Neural crest cell (in vitro differentiated cells): ENCODE data around the gene PRTN3. TPM values are rescaled to one million over a fixed set of nuclear protein-coding genes. Genes with fewer than 3 reads are reported as not detected.
"Not testable (repeated sequence)": the region's sequence is repeated elsewhere in the genome, so short reads cannot be mapped to it uniquely, and the experiment has no call there.

Source experiments
- DNase-seq: peaks from one replicate; pipeline ENCODE4 v3.0.0; 2021; ENCODE audit warnings: low read depth, mixed read lengths, low spot score
- H3K27ac Mint-ChIP-seq: one replicate; pipeline ENCODE4 v1.8.0; 2021; ENCODE audit warnings: mild to moderate bottlenecking, mixed read lengths; ENCODE audit not compliant: unreplicated experiment
- H3K27me3 Mint-ChIP-seq: 2 replicates; pipeline ENCODE4 v1.8.0; 2021; ENCODE audit warnings: low read depth, mild to moderate bottlenecking, mixed read lengths
- H3K36me3 Mint-ChIP-seq: 2 replicates; pipeline ENCODE4 v1.8.0; 2021; ENCODE audit warnings: low read depth, mild to moderate bottlenecking, mixed read lengths
- H3K4me1 Mint-ChIP-seq: 2 replicates; pipeline ENCODE4 v1.8.0; 2021; ENCODE audit warnings: mixed read lengths
- H3K4me3 Mint-ChIP-seq: one replicate; pipeline ENCODE4 v1.8.0; 2021; ENCODE audit warnings: mild to moderate bottlenecking, mixed read lengths
- H3K9me3 Mint-ChIP-seq: 2 replicates; pipeline ENCODE4 v1.8.0; 2021; ENCODE audit warnings: mixed read lengths
- total RNA-seq: library from RNA; stranded (reverse); gene quantifications from 2 replicates; pipeline ENCODE4 v1.2.1, GENCODE V29; 2021
- TF ChIP-seq, protein P1 (sequence below): fragments of 200-600 bp; sonication (generic); conservative IDR thresholded peaks from 2 replicates; pipeline ENCODE4 v1.5.0; 2021; ENCODE audit warnings: antibody characterized with exemption, mild to moderate bottlenecking

Gene PRTN3
- total RNA-seq, 1 donor from 2014 or later: not detected

DNA sequence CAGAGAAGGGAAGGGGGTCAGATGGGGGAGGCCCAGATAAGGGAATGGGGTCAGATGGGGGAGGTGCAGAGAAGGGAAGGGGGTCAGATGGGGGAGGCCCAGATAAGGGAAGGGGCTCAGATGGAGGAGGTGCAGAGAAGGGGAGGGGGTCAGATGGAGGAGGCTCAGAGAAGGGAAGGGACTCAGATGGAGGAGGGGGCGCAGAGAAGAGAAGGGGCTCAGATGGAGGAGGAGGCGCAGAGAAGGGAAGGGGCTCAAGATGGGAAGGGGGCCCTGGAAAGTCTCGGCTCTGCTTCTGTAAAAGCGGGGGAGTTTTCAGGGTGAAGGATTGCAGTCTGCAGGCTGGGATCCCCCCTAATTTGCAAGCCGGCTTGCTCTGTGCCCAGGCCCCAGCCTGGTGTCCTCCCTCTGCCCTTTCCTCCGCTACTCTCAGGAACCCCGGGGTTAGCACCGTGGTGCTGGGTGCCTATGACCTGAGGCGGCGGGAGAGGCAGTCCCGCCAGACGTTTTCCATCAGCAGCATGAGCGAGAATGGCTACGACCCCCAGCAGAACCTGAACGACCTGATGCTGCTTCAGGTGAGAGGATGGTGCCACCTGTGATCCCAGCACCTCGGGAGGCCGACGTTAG is 11.6 kb upstream of the PRTN3 start:
- H3K9me3 Mint-ChIP-seq: no peaks in the 10 kb centered on the region
- TF ChIP-seq, protein P1, sequence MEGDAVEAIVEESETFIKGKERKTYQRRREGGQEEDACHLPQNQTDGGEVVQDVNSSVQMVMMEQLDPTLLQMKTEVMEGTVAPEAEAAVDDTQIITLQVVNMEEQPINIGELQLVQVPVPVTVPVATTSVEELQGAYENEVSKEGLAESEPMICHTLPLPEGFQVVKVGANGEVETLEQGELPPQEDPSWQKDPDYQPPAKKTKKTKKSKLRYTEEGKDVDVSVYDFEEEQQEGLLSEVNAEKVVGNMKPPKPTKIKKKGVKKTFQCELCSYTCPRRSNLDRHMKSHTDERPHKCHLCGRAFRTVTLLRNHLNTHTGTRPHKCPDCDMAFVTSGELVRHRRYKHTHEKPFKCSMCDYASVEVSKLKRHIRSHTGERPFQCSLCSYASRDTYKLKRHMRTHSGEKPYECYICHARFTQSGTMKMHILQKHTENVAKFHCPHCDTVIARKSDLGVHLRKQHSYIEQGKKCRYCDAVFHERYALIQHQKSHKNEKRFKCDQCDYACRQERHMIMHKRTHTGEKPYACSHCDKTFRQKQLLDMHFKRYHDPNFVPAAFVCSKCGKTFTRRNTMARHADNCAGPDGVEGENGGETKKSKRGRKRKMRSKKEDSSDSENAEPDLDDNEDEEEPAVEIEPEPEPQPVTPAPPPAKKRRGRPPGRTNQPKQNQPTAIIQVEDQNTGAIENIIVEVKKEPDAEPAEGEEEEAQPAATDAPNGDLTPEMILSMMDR: no peak
- DNase-seq: no peak
- no peaks in the 10 kb centered on the region for H3K4me1 Mint-ChIP-seq
- no peak overlapping the region for H3K4me3 Mint-ChIP-seq
- H3K27ac Mint-ChIP-seq: no peak overlapping the region
- no peaks in the 10 kb centered on the region for H3K27me3 Mint-ChIP-seq
- no peaks in the 10 kb centered on the region for H3K36me3 Mint-ChIP-seq

DNA sequence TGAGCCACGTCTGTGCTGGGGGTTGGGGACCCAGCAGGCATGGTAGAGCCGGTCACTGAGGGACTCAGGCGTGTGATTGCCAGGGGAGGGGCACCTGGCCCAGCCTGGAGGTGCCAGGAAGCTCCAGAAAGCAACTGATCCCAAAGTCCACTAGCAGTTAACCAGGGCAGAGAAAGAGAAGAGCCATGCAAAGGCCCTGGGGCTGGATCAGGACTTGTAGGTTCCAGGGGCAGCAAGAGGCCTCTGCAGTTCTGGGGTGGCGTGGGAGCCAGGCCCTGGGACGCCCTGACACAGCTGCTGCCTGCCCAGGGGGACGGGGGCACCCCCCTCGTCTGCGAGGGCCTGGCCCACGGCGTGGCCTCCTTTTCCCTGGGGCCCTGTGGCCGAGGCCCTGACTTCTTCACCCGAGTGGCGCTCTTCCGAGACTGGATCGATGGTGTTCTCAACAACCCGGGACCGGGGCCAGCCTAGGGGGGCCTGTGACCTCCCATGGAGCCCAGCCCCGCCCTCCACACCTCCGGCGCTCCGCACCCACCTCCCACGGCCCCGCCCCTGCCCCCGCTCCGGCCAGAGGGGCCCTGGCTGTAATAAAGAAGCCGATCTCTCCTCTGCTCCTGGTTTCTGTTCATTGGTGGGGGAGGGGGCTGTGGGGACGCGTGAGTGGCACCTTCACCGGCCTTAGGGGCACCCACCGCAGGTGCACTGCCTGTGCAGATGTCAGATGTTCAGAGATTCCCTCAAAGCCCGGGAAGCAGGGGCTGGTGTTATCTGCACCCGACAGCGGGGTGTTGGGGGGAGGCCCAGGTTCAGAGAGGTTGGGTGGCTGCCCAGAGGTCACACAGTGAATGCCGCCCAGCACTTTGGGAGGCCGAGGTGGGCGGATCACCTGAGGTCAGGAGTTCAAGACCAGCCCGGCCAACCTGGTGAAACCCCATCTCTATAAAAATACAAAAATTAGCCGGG is 9.1 kb upstream of the PRTN3 start:
- H3K4me1 Mint-ChIP-seq: peaks cover 8% of the 10 kb centered on the region
- H3K4me3 Mint-ChIP-seq: no peak overlapping the region
- no peaks in the 10 kb centered on the region for H3K36me3 Mint-ChIP-seq
- H3K27me3 Mint-ChIP-seq: no peaks in the 10 kb centered on the region
- DNase-seq: no peak
- TF ChIP-seq, protein P1: no peak
- no peak overlapping the region for H3K27ac Mint-ChIP-seq
- H3K9me3 Mint-ChIP-seq: no peaks in the 10 kb centered on the region

DNA sequence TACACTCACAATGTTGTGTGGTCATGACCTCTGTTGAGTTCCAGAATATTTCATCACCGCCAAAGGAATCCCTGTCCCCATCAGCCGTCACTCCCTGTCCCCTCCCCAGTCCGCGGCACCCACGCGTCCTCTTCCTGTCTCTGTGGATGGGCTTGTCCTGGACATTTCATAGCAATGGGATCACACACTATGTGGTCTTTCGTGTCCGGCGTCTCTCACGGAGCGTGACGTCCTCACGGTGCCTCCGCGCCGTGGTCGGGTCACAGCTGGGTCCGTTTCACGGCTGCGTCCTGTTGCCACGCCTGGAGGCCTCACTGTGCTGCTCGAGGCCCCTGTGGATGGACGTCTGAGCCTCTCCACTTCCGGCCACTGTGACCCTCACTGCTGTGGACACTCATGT is 6.6 kb upstream of the PRTN3 start:
- Mint-ChIP-seq H3K4me3 (no peak overlapping the region), H3K36me3 (no peaks in the 10 kb centered on the region), H3K4me1 (peaks cover 8% of the 10 kb centered on the region), H3K27ac (no peak overlapping the region), H3K9me3 (no peaks in the 10 kb centered on the region), H3K27me3 (peaks cover 2% of the 10 kb centered on the region)
- DNase-seq: no peak
- TF ChIP-seq, protein P1: no peak

DNA sequence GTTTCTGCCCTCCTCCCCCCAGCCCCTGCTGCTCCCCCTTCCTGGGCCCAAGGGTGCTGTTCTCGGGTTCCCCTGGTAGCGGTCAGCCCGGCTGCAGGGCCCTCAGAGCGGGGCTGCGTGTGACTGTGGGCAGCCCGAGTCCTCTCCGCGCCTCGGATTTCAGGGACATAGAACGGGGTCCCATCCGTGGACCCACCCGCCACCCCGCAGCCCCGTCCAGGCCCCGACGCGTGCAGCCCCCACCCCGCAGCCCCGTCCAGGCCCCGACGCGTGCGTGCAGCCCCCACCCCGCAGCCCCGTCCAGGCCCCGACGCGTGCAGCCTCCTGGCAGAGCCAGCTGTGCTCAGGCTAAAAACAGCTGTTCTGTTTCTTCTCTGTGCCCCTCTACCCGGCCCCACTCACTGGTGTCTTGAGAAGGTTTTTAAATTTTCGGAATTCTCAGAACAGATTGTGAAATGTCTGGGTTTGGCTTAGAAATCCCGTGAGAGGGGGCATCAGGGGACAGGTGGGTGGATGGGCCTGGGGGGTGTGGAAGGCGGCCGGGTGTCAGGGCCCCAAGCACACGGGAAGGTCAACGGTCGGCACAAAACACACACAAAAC is 5.5 kb upstream of the PRTN3 start:
- H3K9me3 Mint-ChIP-seq: no peaks in the 10 kb centered on the region
- H3K4me1 Mint-ChIP-seq: peaks cover 8% of the 10 kb centered on the region
- TF ChIP-seq, protein P1: no peak
- peaks cover 5% of the 10 kb centered on the region for H3K27me3 Mint-ChIP-seq
- DNase-seq: no peak
- peak overlapping the region; percentile 6 for H3K27ac Mint-ChIP-seq
- H3K4me3 Mint-ChIP-seq: no peak overlapping the region
- no peaks in the 10 kb centered on the region for H3K36me3 Mint-ChIP-seq

DNA sequence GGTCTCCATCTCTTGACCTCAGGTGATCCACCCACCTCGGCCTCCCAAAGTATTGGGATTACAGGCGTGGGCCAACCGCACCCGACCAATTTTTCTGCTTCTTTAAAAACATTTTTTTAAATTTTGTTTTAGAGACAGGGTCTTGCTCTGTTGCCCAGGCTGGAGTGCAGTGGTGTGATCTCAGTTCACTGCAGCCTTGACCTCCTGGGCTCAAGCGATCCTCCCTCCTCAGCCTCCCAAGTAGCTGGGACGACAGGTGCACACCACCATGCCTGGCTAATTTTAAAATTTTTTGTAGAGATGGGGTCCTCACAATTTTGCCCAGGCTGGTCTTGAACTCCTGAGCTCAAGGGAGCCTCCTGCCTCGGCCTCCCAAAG is 2.0 kb downstream of the PRTN3 start:
- H3K4me1 Mint-ChIP-seq, H3K4me3 Mint-ChIP-seq, H3K36me3 Mint-ChIP-seq, H3K27ac Mint-ChIP-seq, H3K9me3 Mint-ChIP-seq, DNase-seq: not testable (repeated sequence)
- H3K27me3 Mint-ChIP-seq: peaks cover 58% of the 10 kb centered on the region
